Measurements from ENCODE around the gene ACVR1B.

DNA sequence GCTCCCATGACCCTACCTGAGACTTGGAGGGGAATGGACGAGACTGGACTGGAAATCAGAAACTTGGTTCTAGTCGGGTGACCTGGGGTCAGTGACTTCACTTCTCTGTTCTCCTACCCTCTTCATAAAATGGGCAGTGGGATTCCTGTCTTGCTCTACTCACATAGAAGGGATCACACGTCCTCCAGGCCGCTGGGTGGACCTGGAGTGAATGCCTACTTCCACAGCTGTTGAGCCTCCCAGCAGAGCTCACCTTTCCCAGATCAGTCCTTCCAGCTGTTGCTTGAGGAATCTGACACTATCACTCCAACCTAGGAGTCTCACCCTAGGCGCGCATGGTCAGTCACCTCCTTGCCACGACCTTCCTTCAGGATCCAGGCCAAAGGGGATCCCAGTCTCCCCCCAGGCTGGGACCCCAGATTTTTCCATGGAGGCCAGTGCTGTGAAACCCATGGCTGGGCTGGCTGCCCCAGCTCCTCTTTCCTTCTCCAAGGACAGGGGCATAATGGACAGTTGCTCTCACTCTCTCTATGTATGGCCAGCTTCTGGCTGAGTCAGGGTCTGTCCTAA, 43.6 kb upstream of the ACVR1B start:
- no peak for TF ChIP-seq POLR2A (IDR thresholded peaks at IDR 0.05)
- TF ChIP-seq, protein P1, sequence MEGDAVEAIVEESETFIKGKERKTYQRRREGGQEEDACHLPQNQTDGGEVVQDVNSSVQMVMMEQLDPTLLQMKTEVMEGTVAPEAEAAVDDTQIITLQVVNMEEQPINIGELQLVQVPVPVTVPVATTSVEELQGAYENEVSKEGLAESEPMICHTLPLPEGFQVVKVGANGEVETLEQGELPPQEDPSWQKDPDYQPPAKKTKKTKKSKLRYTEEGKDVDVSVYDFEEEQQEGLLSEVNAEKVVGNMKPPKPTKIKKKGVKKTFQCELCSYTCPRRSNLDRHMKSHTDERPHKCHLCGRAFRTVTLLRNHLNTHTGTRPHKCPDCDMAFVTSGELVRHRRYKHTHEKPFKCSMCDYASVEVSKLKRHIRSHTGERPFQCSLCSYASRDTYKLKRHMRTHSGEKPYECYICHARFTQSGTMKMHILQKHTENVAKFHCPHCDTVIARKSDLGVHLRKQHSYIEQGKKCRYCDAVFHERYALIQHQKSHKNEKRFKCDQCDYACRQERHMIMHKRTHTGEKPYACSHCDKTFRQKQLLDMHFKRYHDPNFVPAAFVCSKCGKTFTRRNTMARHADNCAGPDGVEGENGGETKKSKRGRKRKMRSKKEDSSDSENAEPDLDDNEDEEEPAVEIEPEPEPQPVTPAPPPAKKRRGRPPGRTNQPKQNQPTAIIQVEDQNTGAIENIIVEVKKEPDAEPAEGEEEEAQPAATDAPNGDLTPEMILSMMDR (IDR thresholded peaks at IDR 0.05): no peak
